Lung (tissue), 12 donors: ENCODE measurements around the gene BMPR1B. TPM values are rescaled to one million over a fixed set of nuclear protein-coding genes. Genes with fewer than 3 reads are reported as not detected.

Experiments
- ATAC-seq: fragments of 200-7000 bp; cut with Tn5 transposase; one replicate; pipeline ENCODE4 v1.9.1; 2020; ENCODE audit warnings: moderate number of reproducible peaks; ENCODE audit not compliant: insufficient read depth, low FRiP score
- DNase-seq, 3 donors: peaks; one replicate each; pipeline ENCODE4 v3.0.0-alpha.2; 2013 to 2017
- H3K27ac ChIP-seq, 2 donors: one replicate each; pipeline ENCODE4 v1.5.1; 2013; ENCODE audit warnings: mild to moderate bottlenecking in 2 of 2, moderate library complexity in 2 of 2, control low read depth in 1 of 2, inconsistent platforms in 1 of 2, low read depth in 1 of 2, low read length in 1 of 2
- H3K27me3 ChIP-seq, 3 donors: one replicate each; pipeline ENCODE4 v1.5.1; 2013; ENCODE audit warnings: low read length in 2 of 3; ENCODE audit not compliant: control insufficient read depth in 3 of 3, insufficient read depth in 3 of 3
- H3K36me3 ChIP-seq, 4 donors: one replicate each; pipeline ENCODE4 v1.5.1; 2013; ENCODE audit warnings: low read length in 4 of 4, mild to moderate bottlenecking in 1 of 4, moderate library complexity in 1 of 4; ENCODE audit not compliant: control insufficient read depth in 4 of 4, insufficient read depth in 4 of 4
- H3K4me1 ChIP-seq, 5 donors: one replicate each; pipeline ENCODE4 v1.5.1; 2013; ENCODE audit warnings: low read length in 5 of 5, mild to moderate bottlenecking in 2 of 5, moderate library complexity in 1 of 5; ENCODE audit not compliant: control insufficient read depth in 5 of 5, insufficient read depth in 5 of 5
- H3K4me3 ChIP-seq: one replicate; pipeline ENCODE4 v1.5.1; 2013; ENCODE audit warnings: mild to moderate bottlenecking, control low read depth, moderate library complexity
- H3K9ac ChIP-seq, 2 donors: one replicate each; pipeline ENCODE4 v1.5.1; 2013; ENCODE audit warnings: low read length in 2 of 2, control low read depth in 1 of 2; ENCODE audit not compliant: insufficient read depth in 1 of 2
- H3K9me3 ChIP-seq, 4 donors: one replicate each; pipeline ENCODE4 v1.5.1; 2013; ENCODE audit warnings: low read length in 3 of 4, mild to moderate bottlenecking in 1 of 4, moderate library complexity in 1 of 4; ENCODE audit not compliant: control insufficient read depth in 4 of 4, insufficient read depth in 3 of 4
- CTCF ChIP-seq: IDR thresholded peaks from 2 replicates; pipeline ENCODE4 v1.5.1; 2012; ENCODE audit warnings: mild to moderate bottlenecking; ENCODE audit errors: control extremely low read depth, extremely low read depth
- WGBS, 2 donors: extraction: QIAGEN DNeasy Blood & Tissue Kit; methylation state at CpG; one replicate each; pipeline ENCODE4 v1.1.7; 2013; 5-methylcytosine and 5-hydroxymethylcytosine counted together
- polyA plus RNA-seq, 2 donors: library from polyadenylated mRNA; stranded (reverse); fragments of 200-250 nt; gene quantifications; one replicate each; pipeline ENCODE4 v1.2.1, GENCODE V29; 2013
- total RNA-seq, 2 donors: library from RNA; depleted of rRNA in 1 of 2; stranded (reverse); fragments of >200 nt in 1 of 2; gene quantifications; one replicate each; pipeline ENCODE4 v1.2.1, GENCODE V29; 2014 to 2021
- donor health status: control.
- donor health status: control.
- donor health status: Bipolar disorder and iron deficiency.
- donor health status: healthy.
- donor health status: DM: yes; HTN: yes; CAD: no.

Gene BMPR1B
- total and polyA plus RNA-seq, 4 donors: 0.65 to 7.3 (median 1.9) TPM

- Histone ChIP-seq H3K36me3 (no peaks in the 10 kb centered on the region), H3K9ac (no peak overlapping the region), H3K27ac (no peak overlapping the region), H3K4me3 (no peak overlapping the region), H3K9me3 (peaks cover 0 to 3% (median 0%) of the 10 kb centered on the region in 4 donors), H3K4me1 (no peaks in the 10 kb centered on the region), H3K27me3 (peaks cover 0 to 3% (median 0%) of the 10 kb centered on the region in 3 donors)
- TF ChIP-seq CTCF: no peak
- no peak for DNase-seq
- 64 to 91% methylated on average over 3 of the region's 3 CpGs for WGBS, 2 donors
- no peak for ATAC-seq
Measured at GRCh38 chr4:94889946-94890345, 132.2 kb downstream of the BMPR1B start.

- Histone ChIP-seq H3K9me3 (peaks cover 0 to 3% (median 0%) of the 10 kb centered on the region in 4 donors), H3K4me3 (no peak overlapping the region), H3K27me3 (peaks cover 0 to 3% (median 0%) of the 10 kb centered on the region in 3 donors), H3K36me3 (no peaks in the 10 kb centered on the region), H3K4me1 (no peaks in the 10 kb centered on the region), H3K9ac (no peak overlapping the region), H3K27ac (no peak overlapping the region)
- TF ChIP-seq CTCF: no peak
- no peak for ATAC-seq
- no peak for DNase-seq
- 90 to 95% methylated on average over 3 of the region's 3 CpGs for WGBS, 2 donors
Measured at GRCh38 chr4:94890579-94890978, 132.8 kb downstream of the BMPR1B start.

GRCh38 chr4:94892051-94892450 lies 134.3 kb downstream of the BMPR1B start:
- peaks cover 0 to 3% (median 0%) of the 10 kb centered on the region in 3 donors for H3K27me3 ChIP-seq
- no peak overlapping the region for H3K4me3 ChIP-seq
- H3K9me3 ChIP-seq: peaks cover 0 to 3% (median 0%) of the 10 kb centered on the region in 4 donors
- H3K36me3 ChIP-seq: no peaks in the 10 kb centered on the region
- DNase-seq: no peak
- no peak for TF ChIP-seq CTCF
- H3K27ac ChIP-seq: no peak overlapping the region
- no peak for ATAC-seq
- no peaks in the 10 kb centered on the region for H3K4me1 ChIP-seq
- WGBS, 2 donors: 80 to 82% methylated on average over 7 of the region's 7 CpGs
- no peak overlapping the region for H3K9ac ChIP-seq

GRCh38 chr4:94895081-94895480 lies 137.3 kb downstream of the BMPR1B start:
- DNase-seq: peak in 1 of 3 donors; percentile 4
- Histone ChIP-seq H3K27me3 (no peaks in the 10 kb centered on the region), H3K9ac (no peak overlapping the region), H3K9me3 (peaks cover 0 to 5% (median 0%) of the 10 kb centered on the region in 4 donors), H3K27ac (no peak overlapping the region), H3K4me1 (no peaks in the 10 kb centered on the region), H3K36me3 (no peaks in the 10 kb centered on the region), H3K4me3 (no peak overlapping the region)
- TF ChIP-seq CTCF: no peak
- ATAC-seq: no peak
- WGBS, 2 donors: 61 to 80% methylated on average over 2 of the region's 2 CpGs
